Tibial nerve (tissue), 3 donors: ENCODE measurements around the gene ZFAND3.

ENCODE experiments used
- CTCF ChIP-seq, 5 experiments: fragments of 200-600 bp in 3 of 5; fragments of 450-650 bp in 2 of 5; sonication (generic) in 3 of 5; IDR thresholded peaks; one replicate each; pipeline ENCODE4 v1.5.1; 2016 to 2019; ENCODE audit warnings: antibody characterized with exemption in 5 of 5, mild to moderate bottlenecking in 3 of 5, moderate library complexity in 2 of 5
- POLR2A ChIP-seq, 2 donors: fragments of 450-650 bp; IDR thresholded peaks; one replicate each; pipeline ENCODE4 v1.6.1; 2017; ENCODE audit warnings: antibody characterized with exemption in 2 of 2, mild to moderate bottlenecking in 2 of 2, moderate library complexity in 2 of 2

GRCh38 chr6:37882724-37883413 lies 63.3 kb downstream of the ZFAND3 start:
- no peak for TF ChIP-seq CTCF (IDR thresholded peaks at IDR 0.05)
- TF ChIP-seq POLR2A (IDR thresholded peaks at IDR 0.05): no peak
